GM12878 (cell line): Measurements from ENCODE around the gene SFMBT1. TPM values are rescaled to one million over a fixed set of nuclear protein-coding genes. Genes with fewer than 3 reads are reported as not detected.

Source experiments
- ATAC-seq: fragments of 200-7000 bp; cut with Tn5 transposase; 3 replicates; pipeline ENCODE4 v1.9.1; 2020; ENCODE audit warnings: mild to moderate bottlenecking, moderate library complexity
- BruUV-seq: library from RNA; stranded (reverse); fragments of 400-500 nt; replicated peaks from 2 replicates; lab custom pipeline; 2021; lab: Mats Ljungman, UMichigan
- CTCF ChIA-PET: fragments of 300-600 bp; sonication (Branson Sonifier 250); formaldehyde crosslinking; extraction: SDS; loops from one replicate; lab custom pipeline; 2021; ENCODE audit warnings: inconsistent platforms; lab: Yijun Ruan, JAX
- POLR2A ChIA-PET: fragments of 350-600 bp; formaldehyde crosslinking; extraction: SDS; loops from one replicate; lab custom pipeline; 2021; ENCODE audit warnings: inconsistent platforms; lab: Charles Lee
- RAD21 ChIA-PET: fragments of 300-600 bp; sonication (Branson Sonifier 250); formaldehyde crosslinking; loops from one replicate; lab custom pipeline; 2023; ENCODE audit warnings: antibody characterized with exemption; ENCODE audit not compliant: unreplicated experiment; lab: Charles Lee
- SMC1A ChIA-PET: fragments of 300-600 bp; sonication (Branson Sonifier 250); formaldehyde crosslinking; loops from one replicate; lab custom pipeline; 2023; ENCODE audit not compliant: unreplicated experiment, uncharacterized antibody; lab: Charles Lee
- DNase-seq: peaks from one replicate; pipeline ENCODE4 v3.0.0-alpha.2; 2011; ENCODE audit warnings: low read depth, low spot score
- FAIRE-seq: peaks from 3 replicates; lab custom pipeline; 2011; peaks lifted over from hg19 to GRCh38; lab: Jason Lieb, UNC
- H2AFZ ChIP-seq: 2 replicates; pipeline ENCODE4 v1.6.0; 2011; ENCODE audit warnings: low read depth, low read length, control low read depth; ENCODE audit not compliant: control insufficient read depth
- H3K27ac ChIP-seq: 2 replicates; pipeline ENCODE4 v1.5.1; 2011; ENCODE audit warnings: control low read depth; ENCODE audit not compliant: control insufficient read depth, insufficient read depth
- H3K27me3 ChIP-seq, 2 experiments: replicated peaks in 1 of 2; 2 replicates each; pipeline versions ENCODE4 v1.6.0 to v1.6.1; 2011; ENCODE audit warnings: low read length in 1 of 2; ENCODE audit not compliant: control insufficient read depth in 2 of 2, insufficient read depth in 2 of 2
- H3K36me3 ChIP-seq, 2 experiments: 2 replicates each; pipeline ENCODE4 v1.5.1; 2011; ENCODE audit warnings: low read length in 1 of 2; ENCODE audit not compliant: control insufficient read depth in 2 of 2, insufficient read depth in 2 of 2
- H3K4me1 ChIP-seq: 2 replicates; pipeline ENCODE4 v1.6.1; 2011; ENCODE audit warnings: mild to moderate bottlenecking, low read length, moderate library complexity, mixed read lengths; ENCODE audit not compliant: control insufficient read depth, insufficient read depth
- H3K4me2 ChIP-seq: 2 replicates; pipeline ENCODE4 v1.6.0; 2011; ENCODE audit warnings: control low read depth; ENCODE audit not compliant: control insufficient read depth, insufficient read depth
- H3K4me3 ChIP-seq: fragments of 200-600 bp; sonication (generic); 2 replicates; pipeline ENCODE4 v1.5.1; 2016
- H3K79me2 ChIP-seq: 2 replicates; pipeline ENCODE4 v1.6.0; 2011; ENCODE audit warnings: low read length; ENCODE audit not compliant: control insufficient read depth, insufficient read depth
- H3K9ac ChIP-seq: 2 replicates; pipeline ENCODE4 v1.8.0; 2011; ENCODE audit warnings: low read length, control low read depth, mixed read lengths; ENCODE audit not compliant: control insufficient read depth, insufficient read depth
- H3K9me3 ChIP-seq: replicated peaks from 3 replicates; pipeline ENCODE4 v1.5.1; 2011; ENCODE audit warnings: mild to moderate bottlenecking, low read length; ENCODE audit not compliant: control insufficient read depth, insufficient read depth
- H4K20me1 ChIP-seq: 2 replicates; pipeline ENCODE4 v1.6.0; 2011; ENCODE audit not compliant: control insufficient read depth, insufficient read depth
- ATF7 ChIP-seq: fragments of 450-650 bp; IDR thresholded peaks from 2 replicates; pipeline ENCODE4 v1.6.1; 2016; ENCODE audit warnings: low read depth, mild to moderate bottlenecking
- RAD51 ChIP-seq: fragments of 450-650 bp; IDR thresholded peaks from 2 replicates; pipeline ENCODE4 v1.6.1; 2016; ENCODE audit warnings: moderate library complexity, mild to moderate bottlenecking, inconsistent platforms
- WGBS: methylation state at CpG from one replicate; pipeline ENCODE4 v1.1.6; 2016; ENCODE audit warnings: low lambda C conversion rate; ENCODE audit not compliant: insufficient replicate concordance, insufficient coverage; ENCODE audit errors: missing lambda C conversion rate; 5-methylcytosine and 5-hydroxymethylcytosine counted together
- in situ Hi-C: fragments of 300-500 bp; cut with MboI; formaldehyde crosslinking; loops from 9 replicates; pipeline ENCODE4 v1.14.3; 2018; ENCODE audit warnings: mixed read lengths
- intact Hi-C: fragments of 100-400 bp; cut with micrococcal nuclease; formaldehyde crosslinking; loops from one replicate; pipeline ENCODE4 v1.14.2; 2022; ENCODE audit not compliant: unreplicated experiment
- polyA plus RNA-seq, 11 experiments: library from polyadenylated mRNA; depleted of rRNA in 4 of 11; unstranded in 6 of 11; stranded (reverse) in 5 of 11; fragments of >200 nt; fragmentation: Nextera tagmentation in 4 of 11; fragmentation: Illumina TruSeq in 1 of 11; extraction: Ambion mirVana in 4 of 11; extraction: Trizol in 1 of 11; gene quantifications; 1 replicate in 1 of 11; 2 replicates in 10 of 11; pipeline versions ENCODE4 v1.2.1 to v1.2.3, GENCODE V29; 2011 to 2016; ENCODE audit warnings: inconsistent platforms in 2 of 11, missing spikeins in 2 of 11, low read depth in 1 of 11
- total RNA-seq, 4 experiments: library from RNA; depleted of rRNA in 3 of 4; stranded (reverse); fragments of >200 nt in 3 of 4; fragmentation: Illumina TruSeq in 1 of 4; extraction: Trizol in 1 of 4; gene quantifications; 2 replicates each; pipeline versions ENCODE4 v1.2.1 to v1.2.3, GENCODE V29; 2013 to 2021
- TF ChIP-seq, protein P1 (sequence below): fragments of 450-650 bp; IDR thresholded peaks from 2 replicates; pipeline ENCODE4 v1.6.1; 2017; ENCODE audit warnings: mild to moderate bottlenecking, moderate library complexity
- TF ChIP-seq, protein P2 (sequence below): fragments of 450-650 bp; IDR thresholded peaks from 2 replicates; pipeline ENCODE4 v1.6.1; 2017; ENCODE audit warnings: mild to moderate bottlenecking, moderate library complexity

Gene SFMBT1
- total and polyA plus RNA-seq, 10 of the 15 experiments (the other 5 are each of a cell fraction or from before 2014, with no cell fraction given), result 3.2 to 19.5 (median 11.4) TPM

DNA sequence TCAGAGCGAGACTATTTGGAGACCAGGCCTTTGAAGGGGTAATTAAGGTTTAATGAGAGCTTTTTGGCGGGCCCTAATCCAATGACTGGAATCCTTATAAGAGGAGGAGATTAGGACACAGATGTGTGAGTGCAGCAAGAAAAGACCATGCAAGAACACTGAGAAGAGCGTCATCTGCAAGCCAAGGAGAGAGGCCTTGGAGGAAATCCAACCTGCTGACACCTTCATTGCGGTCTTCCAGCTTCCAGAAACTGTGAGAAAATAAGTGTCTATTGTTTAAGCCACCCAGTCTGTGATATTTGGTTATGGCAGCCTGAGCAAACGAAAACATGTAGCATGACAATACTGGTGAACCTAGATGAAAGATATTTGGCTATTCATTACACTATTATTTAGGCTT is 188.0 kb downstream of the SFMBT1 start:
- no peak overlapping the region for H2AFZ ChIP-seq
- DNase-seq (no peak), FAIRE-seq (no peak), ATAC-seq (no peak)
- H3K79me2 ChIP-seq, result no peaks in the 10 kb centered on the region
- H3K27ac ChIP-seq, result no peak overlapping the region
- no TSS peak for BruUV-seq
- in situ Hi-C loops (no loop called here), intact Hi-C loops (no loop called here)
- H3K36me3 ChIP-seq, result peaks cover 1 to 6% of the 10 kb centered on the region in 2 experiments; a peak in 3 of 4 replicates
- no peak for TF ChIP-seq ATF7
- TF ChIP-seq, protein P1, sequence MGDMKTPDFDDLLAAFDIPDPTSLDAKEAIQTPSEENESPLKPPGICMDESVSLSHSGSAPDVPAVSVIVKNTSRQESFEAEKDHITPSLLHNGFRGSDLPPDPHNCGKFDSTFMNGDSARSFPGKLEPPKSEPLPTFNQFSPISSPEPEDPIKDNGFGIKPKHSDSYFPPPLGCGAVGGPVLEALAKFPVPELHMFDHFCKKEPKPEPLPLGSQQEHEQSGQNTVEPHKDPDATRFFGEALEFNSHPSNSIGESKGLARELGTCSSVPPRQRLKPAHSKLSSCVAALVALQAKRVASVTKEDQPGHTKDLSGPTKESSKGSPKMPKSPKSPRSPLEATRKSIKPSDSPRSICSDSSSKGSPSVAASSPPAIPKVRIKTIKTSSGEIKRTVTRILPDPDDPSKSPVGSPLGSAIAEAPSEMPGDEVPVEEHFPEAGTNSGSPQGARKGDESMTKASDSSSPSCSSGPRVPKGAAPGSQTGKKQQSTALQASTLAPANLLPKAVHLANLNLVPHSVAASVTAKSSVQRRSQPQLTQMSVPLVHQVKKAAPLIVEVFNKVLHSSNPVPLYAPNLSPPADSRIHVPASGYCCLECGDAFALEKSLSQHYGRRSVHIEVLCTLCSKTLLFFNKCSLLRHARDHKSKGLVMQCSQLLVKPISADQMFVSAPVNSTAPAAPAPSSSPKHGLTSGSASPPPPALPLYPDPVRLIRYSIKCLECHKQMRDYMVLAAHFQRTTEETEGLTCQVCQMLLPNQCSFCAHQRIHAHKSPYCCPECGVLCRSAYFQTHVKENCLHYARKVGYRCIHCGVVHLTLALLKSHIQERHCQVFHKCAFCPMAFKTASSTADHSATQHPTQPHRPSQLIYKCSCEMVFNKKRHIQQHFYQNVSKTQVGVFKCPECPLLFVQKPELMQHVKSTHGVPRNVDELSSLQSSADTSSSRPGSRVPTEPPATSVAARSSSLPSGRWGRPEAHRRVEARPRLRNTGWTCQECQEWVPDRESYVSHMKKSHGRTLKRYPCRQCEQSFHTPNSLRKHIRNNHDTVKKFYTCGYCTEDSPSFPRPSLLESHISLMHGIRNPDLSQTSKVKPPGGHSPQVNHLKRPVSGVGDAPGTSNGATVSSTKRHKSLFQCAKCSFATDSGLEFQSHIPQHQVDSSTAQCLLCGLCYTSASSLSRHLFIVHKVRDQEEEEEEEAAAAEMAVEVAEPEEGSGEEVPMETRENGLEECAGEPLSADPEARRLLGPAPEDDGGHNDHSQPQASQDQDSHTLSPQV, result no peak
- TF ChIP-seq, protein P2, sequence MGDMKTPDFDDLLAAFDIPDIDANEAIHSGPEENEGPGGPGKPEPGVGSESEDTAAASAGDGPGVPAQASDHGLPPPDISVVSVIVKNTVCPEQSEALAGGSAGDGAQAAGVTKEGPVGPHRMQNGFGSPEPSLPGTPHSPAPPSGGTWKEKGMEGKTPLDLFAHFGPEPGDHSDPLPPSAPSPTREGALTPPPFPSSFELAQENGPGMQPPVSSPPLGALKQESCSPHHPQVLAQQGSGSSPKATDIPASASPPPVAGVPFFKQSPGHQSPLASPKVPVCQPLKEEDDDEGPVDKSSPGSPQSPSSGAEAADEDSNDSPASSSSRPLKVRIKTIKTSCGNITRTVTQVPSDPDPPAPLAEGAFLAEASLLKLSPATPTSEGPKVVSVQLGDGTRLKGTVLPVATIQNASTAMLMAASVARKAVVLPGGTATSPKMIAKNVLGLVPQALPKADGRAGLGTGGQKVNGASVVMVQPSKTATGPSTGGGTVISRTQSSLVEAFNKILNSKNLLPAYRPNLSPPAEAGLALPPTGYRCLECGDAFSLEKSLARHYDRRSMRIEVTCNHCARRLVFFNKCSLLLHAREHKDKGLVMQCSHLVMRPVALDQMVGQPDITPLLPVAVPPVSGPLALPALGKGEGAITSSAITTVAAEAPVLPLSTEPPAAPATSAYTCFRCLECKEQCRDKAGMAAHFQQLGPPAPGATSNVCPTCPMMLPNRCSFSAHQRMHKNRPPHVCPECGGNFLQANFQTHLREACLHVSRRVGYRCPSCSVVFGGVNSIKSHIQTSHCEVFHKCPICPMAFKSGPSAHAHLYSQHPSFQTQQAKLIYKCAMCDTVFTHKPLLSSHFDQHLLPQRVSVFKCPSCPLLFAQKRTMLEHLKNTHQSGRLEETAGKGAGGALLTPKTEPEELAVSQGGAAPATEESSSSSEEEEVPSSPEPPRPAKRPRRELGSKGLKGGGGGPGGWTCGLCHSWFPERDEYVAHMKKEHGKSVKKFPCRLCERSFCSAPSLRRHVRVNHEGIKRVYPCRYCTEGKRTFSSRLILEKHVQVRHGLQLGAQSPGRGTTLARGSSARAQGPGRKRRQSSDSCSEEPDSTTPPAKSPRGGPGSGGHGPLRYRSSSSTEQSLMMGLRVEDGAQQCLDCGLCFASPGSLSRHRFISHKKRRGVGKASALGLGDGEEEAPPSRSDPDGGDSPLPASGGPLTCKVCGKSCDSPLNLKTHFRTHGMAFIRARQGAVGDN, result no peak
- TF ChIP-seq RAD51, result no peak
- no peak overlapping the region for H3K9ac ChIP-seq
- H3K27me3 ChIP-seq, result no peaks in the 10 kb centered on the region
- no peaks in the 10 kb centered on the region; the same call in 1 of the 2 replicates for H3K4me1 ChIP-seq
- WGBS, result 63% methylated on average over 5 of the region's 5 CpGs
- H3K4me3 ChIP-seq, result no peak overlapping the region
- ChIA-PET SMC1A (no interaction called here), POLR2A (no interaction called here), CTCF (interaction anchor here (0.6 to 2.1 kb wide), 2 partner anchors 10 to 455 kb away, joined by 3 to 5 read pairs; no protein-coding TSS in a partner anchor), RAD21 (interaction anchor here (0.8 kb wide), 1 partner anchor 35 kb away, joined by 3 read pairs; no protein-coding TSS in a partner anchor)
- H3K4me2 ChIP-seq, result no peak overlapping the region
- no peaks in the 10 kb centered on the region for H4K20me1 ChIP-seq
- no peaks in the 10 kb centered on the region for H3K9me3 ChIP-seq
